Middle frontal gyrus (tissue), 1 donor: ENCODE results near the gene COL18A1.
"Not testable (repeated sequence)": the region's sequence is repeated elsewhere in the genome, so short reads cannot be mapped to it uniquely, and the experiment has no call there.

ENCODE experiments used
- DNase-seq: peaks from one replicate; pipeline ENCODE4 v3.0.0-alpha.2; 2015; ENCODE audit warnings: low spot score; ENCODE audit errors: extremely low spot score

The COL18A1 gene

DNA sequence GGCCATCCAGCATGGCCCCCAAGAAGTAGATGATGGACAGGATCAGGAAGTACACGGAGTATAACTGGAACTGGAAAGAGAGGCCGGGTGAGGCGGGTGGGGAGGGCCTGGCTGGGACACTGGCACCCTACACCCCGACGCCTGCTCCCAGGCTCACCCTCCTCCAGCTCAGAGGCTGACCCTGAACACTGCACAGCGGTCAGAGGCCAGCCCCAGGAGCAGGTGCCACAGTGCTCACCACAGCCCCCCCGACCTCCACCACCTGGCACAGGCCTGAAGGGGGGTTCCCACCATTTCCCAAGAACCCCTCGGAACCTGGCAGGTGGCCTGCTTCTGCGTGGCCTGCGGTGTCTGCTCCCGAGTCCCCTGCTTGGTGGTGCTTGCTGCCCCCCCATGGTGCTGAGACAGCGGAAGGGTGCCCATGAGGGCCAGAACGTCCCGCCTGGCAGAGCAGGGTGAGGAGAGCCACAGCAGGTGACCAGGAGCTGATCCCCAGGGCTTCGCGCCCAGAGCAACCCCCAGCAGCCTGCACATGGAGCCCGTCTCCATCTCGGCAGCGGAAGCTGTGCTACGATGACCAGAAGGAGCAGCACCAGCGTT is 111.2 kb downstream of the COL18A1 start:
- DNase-seq = no peak

DNA sequence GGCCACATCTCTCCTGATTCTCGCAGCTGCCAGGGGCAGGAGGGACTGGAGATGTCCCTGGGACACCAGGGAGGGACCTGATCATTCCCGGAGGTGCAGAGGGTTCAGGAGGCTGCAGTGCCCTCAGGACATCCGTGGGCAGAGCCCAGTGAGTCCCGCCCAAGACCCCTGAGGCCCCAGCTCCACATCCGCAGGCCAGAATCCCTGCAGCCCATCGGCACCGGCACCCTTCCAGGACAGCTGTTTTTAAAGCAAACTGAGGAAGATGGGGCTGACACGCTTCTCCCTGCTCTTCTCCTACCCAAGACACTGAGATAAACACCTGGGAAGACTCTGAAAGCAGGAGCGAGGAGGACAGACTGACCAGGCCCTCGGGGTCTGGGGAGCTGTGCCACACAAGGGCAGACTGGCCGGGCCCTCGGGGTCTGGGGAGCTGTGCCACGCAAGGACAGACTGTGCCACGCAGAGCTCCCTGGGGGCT is 111.7 kb downstream of the COL18A1 start:
- DNase-seq = no peak

DNA sequence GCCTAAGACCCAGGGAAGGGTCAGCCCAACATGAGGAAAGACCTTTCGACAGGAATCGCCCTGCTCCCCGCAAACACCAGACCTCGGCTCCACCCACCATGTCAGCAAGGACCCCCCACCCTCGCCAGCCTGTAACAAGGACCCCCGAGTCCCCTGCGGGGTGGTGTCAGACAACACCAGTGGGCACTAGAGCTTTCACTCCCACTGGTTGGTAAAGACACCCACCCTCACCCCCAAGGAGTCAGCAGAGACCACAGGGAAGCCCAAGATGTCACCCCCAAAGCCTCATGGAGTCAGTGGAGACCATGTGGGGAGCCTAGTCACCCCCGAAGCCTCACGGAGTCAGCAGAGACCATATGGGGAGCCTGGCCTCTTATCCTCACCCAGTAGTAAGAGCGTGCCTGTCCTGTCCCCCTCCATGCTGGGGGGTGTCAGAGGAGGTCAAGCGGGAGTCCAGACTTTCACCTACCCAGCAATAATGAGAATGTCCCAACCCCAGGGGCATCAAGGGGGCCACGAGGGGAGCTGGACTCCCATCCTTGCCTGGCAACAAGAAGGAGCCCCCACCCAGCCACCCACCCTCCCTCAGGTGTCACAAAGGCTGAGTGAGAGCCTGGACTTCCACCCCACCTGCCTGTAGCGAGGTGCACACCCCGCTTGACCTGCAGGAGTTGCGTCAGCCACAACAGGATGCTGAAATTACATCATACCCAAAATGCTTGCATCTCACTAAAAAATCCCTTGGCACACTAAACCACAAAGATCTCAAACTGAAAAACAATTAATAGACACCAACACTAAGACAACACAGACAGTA is 112.5 kb downstream of the COL18A1 start:
- no peak for DNase-seq

DNA sequence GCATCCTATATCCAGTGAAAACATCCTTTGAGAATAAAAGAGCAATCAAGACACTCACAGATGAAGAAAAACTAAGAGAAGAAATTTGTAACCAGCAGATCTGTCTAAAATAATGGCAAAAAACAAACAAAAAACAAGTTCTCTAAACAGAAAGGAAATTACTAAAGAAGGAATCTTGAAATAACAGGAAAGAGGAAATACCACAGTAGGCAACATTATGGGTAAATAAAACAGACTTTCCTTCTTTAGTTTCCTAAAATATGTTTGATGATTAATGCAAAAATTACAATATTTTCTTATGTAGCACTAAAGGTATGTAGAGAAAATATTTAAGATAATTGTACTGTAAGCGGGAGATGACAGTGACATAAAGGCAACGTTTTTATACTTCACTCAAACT is 113.8 kb downstream of the COL18A1 start:
- DNase-seq = no peak

DNA sequence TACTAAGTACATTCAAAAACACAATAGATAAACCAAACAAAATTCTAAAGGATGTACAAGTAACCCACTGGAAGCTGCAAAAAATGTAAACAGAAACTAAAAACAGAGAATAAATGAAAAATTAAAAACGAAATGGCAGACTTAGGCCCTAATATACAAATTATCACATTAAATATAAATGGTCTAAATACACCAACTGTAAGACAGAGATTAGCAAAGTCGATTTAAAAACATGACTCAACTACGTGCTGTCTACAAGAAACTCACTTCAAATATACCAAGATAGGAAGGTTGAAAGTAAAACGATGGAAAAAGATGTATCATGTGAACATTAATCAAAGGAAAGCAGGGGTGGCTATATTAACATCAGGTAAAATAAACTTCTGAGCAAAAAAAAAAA is 114.2 kb downstream of the COL18A1 start:
- no peak for DNase-seq

DNA sequence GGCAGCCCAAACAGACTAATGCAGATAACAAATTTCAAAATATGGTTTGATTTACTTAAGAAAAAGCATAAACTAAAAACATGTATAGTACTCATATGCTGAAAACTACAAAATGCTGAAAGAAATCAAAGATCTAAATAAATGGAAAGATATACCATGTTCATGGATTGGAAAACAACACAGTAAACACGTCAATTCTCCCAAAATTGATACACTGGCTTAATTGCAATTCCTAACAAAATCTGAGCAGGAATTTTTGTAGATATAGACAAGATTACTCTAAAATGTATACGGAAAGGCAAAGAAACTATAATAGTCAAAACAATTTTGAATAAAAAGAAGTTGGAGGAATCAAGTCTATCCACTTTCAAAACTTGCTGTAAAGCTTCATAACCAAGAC is 116.3 kb downstream of the COL18A1 start:
- no peak for DNase-seq

DNA sequence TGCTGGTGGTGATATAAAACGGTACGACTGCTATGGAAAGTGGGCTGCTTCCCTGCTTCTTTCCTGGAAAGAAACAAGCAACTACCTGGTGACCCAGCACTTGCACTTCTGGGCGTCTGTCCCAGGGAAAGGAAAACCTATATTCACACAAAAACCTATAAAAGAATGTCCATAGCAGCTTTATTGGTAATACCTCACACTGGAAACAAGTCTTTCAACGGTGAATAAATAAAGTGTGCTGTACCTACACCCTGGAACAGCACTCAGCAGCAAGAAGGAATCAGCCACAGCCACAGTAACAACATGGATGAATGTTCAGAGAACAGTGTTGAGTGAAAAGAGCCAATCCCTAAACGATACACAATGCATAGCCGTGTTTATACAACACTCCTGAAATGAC is 117.4 kb downstream of the COL18A1 start:
- no peak for DNase-seq

DNA sequence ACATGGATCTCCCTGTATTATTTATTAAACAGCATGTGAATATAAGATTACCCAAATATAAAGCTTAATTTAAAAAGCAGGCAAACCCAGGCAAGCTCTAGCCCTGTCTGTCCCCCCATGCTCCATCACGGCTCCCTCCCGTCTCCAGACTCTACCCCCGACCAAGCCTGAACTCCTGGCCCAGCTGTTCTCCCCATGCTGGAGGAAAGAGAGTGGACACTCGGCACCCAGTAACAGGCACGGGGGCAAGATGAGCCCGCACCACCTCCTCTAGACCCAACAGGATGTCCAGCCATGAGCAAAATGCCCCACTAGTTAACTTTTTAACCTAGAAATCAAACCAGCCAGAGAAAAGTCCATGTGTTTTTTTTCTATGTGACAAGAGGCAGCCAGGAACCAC is 118.0 kb downstream of the COL18A1 start:
- DNase-seq = no peak

DNA sequence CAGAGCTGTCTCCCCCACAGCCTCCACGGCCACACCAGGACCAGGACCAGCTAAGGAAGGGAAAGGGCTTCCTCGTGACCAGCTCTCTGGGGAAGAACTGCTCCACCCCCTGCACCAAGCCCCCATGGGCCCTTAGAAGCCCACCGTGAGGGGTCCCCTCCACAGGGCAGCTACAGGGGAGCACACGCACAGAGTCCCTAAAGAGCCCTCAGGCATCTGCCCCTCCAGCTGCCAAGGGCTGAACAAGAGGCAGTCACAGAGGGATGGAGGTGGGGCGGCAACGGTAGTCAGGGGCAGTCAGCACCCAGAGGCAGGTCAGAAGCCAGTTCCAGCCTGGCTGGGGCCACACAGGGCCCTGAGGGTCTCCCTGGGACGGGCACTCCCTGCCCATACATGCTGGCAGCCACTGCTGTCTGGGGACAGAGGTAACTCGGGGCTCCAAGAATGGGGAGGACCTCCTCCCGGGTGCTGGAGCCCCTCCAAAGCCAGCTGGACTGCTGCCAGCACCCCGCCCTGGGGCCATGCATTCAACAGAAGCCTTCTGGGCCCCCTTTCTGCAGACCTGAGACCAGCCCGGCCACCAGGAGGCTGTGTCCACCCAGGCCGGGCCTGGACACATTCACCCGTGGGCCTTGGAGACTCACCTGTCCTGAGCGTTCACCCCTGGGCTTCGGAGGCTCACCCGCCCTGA is 118.6 kb downstream of the COL18A1 start:
- DNase-seq = no peak

DNA sequence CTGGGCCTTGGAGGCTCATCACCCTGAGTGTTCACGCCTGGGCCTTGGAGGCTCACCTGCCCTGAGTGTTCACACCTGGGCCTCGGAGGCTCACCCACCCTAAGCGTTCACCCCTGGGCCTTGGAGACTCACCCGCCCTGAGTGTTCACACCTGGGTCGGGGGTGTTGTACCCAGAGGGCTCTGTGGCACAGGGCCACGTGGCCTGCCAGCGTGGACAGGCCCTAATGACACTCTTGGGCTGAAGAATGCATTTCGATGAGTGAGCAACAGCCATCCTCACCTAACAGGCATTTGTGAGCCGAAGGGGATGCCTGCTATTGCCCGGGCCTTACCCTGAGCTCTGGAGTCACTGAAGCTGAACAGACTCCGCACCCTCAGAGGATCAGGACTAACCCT is 119.8 kb downstream of the COL18A1 start:
- DNase-seq = no peak

DNA sequence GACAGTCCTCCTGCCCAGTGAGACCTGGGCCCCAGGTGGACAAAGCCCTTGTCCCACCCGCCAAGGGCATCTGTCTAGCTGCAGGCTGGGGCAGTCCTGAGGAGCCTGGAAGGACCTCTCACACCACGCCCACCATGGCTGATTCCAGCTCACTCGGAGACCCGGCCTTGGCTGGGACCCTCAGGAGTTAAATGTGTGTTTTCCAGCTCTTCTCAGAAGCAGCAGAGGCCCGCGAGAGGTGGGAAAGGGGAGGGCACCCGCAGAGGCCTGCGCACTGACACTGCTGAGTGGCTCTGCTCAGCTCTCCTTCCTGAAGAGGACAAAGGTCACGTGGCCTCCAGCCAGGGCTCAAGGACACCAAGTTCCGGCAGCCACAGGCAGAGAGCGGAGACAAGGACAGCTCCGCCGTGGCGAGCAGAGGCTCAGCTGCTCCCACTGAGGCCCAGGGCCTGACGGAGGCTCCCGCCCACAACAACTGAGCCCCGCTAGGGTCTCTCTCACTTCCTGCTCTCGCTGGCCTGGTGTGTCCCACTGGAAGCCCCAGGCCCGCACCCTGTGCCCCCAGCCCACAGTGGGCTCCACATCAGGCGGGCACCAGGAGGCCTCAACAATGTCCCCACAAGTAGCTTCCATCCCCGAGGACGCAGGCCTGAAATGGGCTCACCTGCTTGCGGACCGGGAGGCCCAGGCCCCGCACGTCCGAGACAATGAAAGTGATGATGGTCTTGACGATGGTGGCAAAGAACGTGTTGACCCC is 120.4 kb downstream of the COL18A1 start:
- DNase-seq = no peak

DNA sequence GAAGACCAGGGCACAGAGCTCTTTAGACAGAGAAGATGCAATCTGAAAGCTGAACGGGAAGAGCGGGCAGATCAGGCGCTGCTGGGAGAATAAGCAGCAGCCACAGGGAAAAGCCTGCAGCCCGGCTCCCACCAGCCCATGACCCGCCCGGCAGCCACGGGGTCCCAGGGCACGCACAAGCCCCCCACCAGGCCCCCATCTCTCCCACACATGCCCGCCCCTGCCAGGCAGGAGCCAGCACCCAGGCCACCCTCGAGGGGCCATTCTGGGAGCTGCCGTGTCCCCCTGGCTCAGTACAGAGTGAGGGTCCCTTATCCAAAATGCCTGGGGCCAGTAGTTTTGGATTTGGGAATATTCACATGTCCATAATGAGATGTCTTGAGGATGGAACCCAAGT is 120.9 kb downstream of the COL18A1 start:
- DNase-seq = no peak

DNA sequence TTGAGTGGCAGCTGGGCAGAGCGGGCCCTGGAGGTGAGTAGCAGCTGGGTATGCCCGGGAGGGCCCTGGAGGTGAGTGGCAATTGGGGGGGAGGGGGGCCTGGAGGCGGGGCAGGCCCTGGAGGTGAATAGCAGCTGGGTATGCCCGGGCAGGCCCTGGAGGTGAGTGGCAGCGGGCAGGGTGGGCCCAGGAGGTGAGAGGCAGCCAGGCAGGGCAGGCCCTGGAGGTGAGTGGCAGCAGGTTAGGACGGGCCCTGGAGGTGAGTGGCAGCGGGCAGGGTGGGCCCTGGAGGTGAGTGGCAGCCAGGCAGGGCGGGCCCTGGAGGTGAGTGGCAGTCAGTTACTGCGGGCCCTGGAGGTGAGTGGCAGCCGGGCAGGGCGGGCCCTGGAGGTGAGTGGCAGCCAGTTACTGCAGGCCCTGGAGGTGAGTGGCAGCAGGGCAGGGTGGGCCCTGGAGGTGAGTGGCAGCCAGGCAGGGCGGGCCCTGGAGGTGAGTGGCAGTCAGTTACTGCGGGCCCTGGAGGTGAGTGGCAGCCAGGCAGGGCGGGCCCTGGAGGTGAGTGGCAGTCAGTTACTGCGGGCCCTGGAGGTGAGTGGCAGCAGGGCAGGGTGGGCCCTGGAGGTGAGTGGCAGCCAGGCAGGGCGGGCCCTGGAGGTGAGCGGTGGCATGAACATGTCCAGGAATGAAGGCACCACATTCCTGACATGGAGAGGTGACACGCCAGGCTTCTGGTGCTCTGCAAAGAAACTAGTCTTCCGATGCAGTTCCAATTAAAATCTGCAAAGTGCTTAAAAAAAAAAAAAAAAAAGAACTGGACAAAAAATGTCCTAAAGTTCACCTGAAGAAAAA is 122.4 kb downstream of the COL18A1 start:
- not testable (repeated sequence) for DNase-seq

DNA sequence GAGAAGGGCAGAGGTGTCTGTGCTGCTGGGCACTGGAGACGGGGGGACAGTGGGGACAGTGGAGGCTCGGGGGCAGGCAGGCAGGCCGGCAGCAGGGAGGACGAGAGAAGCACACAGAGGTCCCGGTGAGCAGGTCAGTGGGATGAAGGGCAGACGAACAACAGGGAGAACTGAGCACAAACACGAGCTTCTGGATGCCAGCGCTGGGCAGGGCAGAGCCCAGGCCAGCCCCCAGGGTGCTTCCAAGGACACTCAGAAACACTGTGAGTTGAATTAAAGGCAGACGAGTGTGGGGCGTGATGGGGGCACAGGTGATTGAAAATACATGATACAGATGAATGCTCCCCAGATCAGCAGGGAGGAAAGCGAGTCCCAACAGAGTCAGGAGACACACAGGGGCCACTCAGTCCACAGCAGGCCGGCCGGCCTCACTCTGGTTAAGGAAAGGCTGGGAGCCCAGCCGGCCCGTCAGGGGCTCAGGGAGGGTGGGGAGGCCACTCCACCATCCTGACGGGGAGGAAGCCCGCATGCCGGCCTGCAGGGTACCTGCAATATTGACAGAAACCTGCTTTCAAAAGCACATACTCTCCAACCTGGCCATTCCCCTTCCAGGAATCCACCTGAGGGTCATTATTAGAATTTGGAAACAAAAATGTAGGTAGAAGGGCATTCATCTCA is 123.2 kb downstream of the COL18A1 start:
- no peak for DNase-seq

DNA sequence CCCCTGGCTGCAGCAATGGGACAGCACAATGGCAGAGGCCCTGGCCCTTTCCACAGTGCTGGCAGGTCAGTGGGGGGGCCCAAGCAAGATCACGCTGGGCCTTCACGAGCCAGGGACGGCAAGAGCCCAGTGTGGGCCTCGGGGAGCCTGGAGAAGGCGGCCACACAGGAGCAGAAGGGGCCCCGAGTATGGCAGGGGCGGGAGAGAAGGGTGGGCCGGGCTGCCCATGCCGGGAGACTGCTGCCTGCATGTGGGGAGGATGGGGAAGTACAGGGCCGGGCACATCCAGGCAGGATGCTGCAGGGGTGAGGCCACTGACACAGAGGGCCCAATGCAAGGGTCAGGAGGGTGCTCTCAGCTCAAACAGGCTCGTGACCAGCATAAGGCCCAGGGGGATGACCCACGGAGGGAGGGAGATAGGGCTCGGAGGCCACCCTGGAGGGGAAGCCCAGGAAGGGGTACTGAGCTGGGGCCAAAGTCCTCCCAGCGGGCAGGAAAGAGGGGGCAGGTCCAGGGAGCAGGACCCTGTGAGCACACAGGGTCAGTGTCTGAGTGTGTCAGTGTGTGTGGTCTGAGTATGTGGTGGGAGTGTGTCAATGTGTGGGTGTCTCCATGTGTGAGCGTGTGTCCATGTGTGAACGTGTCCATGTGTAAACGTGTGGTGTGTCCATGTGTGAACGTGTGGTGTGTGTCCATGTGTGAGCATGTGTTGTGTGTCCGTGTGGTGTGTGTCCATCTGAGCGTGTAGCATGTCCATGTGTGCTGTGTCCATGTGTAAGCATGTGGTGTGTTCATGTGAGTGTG is 124.2 kb downstream of the COL18A1 start:
- DNase-seq = no peak

DNA sequence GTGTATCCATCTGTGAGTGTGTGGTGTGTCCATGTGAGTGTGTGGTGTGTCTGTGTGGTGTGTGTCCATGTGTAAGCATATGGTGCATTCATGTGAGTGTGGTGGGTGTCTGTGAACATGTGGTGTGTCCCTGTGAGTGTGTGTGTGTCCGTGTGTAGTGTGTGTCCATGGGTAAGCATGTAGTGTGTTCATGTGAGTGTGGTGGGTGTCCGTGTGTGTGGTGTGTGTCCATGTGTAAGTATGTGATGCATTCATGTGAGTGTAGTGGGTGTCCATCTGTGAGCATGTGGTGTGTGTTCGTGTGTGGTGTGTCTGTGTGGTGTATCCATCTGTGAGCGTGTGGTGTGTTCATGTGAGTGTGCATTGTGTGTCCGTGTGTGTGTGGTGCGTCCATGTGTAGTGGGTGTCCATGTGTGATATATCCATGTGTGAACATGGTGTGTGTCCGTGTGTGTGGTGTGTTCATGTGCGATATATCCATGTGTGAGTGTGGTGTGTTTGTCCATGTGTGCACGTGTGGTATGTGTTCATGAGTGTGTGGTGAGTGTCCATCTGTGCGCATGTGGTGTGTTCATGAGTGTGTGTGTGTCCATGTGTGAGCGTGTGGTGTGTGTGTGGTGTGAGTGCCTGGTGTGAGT is 124.9 kb downstream of the COL18A1 start:
- DNase-seq = no peak

DNA sequence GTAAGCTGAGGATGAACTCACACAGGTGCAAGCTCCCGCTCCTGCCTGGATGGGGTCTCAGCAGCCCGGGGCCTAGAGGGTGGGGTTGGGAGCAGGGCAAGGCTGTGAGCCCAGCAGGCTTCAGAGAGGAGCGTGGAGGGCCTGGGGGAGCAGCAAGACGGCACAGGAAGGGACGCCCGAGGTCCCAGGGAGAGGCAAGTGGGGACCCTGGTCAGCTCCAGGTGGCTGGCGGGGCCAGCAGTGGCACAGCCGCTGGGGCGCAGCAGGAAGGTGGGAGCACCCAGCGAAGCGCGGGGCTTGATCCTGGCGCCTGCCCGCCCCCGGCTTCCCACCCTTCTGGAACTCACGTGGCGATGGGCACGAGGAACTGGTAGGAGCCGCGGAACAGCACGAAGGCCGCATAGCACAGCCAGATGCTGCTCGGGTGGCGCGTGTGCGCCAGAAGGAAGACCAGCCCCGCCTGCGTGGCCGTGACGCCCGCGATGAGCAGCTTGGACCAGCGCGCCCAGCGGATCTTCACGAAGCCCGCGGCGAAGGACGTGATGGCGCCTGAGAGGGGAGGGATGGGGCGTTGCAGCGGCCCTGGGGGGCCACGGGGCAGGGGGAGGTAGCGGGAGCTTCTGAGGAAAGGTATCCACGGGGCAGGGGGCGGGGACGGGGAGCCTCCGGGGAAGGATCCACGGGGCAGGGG is 125.6 kb downstream of the COL18A1 start:
- DNase-seq = no peak

DNA sequence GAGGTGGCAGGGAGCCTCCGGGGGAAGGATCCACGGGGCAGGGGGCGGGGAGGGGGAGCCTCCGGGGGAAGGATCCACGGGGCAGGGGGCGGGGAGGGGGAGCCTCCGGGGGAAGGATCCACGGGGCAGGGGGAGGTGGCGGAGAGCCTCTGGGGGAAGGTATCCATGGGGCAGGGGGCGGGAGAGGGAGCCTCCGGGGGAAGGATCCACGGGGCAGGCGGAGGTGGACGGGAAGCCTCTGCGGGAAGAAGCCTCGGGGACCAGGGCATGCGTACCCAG is 126.1 kb downstream of the COL18A1 start:
- DNase-seq = not testable (repeated sequence)
